ENCODE data around the gene ZNF784.
"Not testable (repeated sequence)": the region's sequence is repeated elsewhere in the genome, so short reads cannot be mapped to it uniquely, and the experiment has no call there.

Gene ZNF784

GRCh38 chr19:55580628-55581144, 43.7 kb downstream of the ZNF784 start, which contains the start of gene ZNF579:
TSS of gene ZNF579 (minus strand) at chr19:55580848. CDS start at chr19:55579639, 1,209 bp downstream.
- peak; percentile 91 for DNase-seq

GRCh38 chr19:55579766-55580621, 44.4 kb downstream of the ZNF784 start:
- no peak for DNase-seq

- DNase-seq: no peak
These were observed 45.3 kb downstream of the ZNF784 start for GRCh38 chr19:55578761-55579747.

- DNase-seq: no peak
These were observed 46.2 kb downstream of the ZNF784 start for GRCh38 chr19:55578031-55578760.

GRCh38 chr19:55576746-55577145, 47.6 kb downstream of the ZNF784 start:
- no peak for DNase-seq

GRCh38 chr19:55573929-55574328, 50.4 kb downstream of the ZNF784 start:
- DNase-seq: not testable (repeated sequence)

Measured in activated CD4-positive, alpha-beta T cell treated with anti-CD3 and anti-CD28 coated beads for 48 hours (primary cell).